ENCODE measurements around the gene TPK1.

TPK1 gene

GRCh38 chr7:144525956-144526355 lies 309.9 kb downstream of the TPK1 start:
- DNase-seq: no peak

GRCh38 chr7:144524271-144524670 lies 311.6 kb downstream of the TPK1 start:
- no peak for DNase-seq

- DNase-seq: no peak
Observed at GRCh38 chr7:144523621-144524020, 312.2 kb downstream of the TPK1 start.

- no peak for DNase-seq
Observed at GRCh38 chr7:144519925-144520324, 315.9 kb downstream of the TPK1 start.

- no peak for DNase-seq
Observed at GRCh38 chr7:144518360-144518759, 317.5 kb downstream of the TPK1 start.

- DNase-seq: no peak
Observed at GRCh38 chr7:144517749-144518148, 318.1 kb downstream of the TPK1 start.

GRCh38 chr7:144516729-144517525 lies 318.9 kb downstream of the TPK1 start:
- DNase-seq: no peak

GRCh38 chr7:144513334-144513733 lies 322.5 kb downstream of the TPK1 start:
- no peak for DNase-seq

- DNase-seq: no peak
Observed at GRCh38 chr7:144510621-144511020, 325.2 kb downstream of the TPK1 start.

GRCh38 chr7:144508702-144509101 lies 327.2 kb downstream of the TPK1 start:
- DNase-seq: no peak

- no peak for DNase-seq
Observed at GRCh38 chr7:144503215-144503614, 332.6 kb downstream of the TPK1 start.

- DNase-seq: no peak
Observed at GRCh38 chr7:144500225-144500624, 335.6 kb downstream of the TPK1 start.

- no peak for DNase-seq
Observed at GRCh38 chr7:144497282-144497681, 338.6 kb downstream of the TPK1 start.

- no peak for DNase-seq
Observed at GRCh38 chr7:144494355-144494754, 341.5 kb downstream of the TPK1 start.

GRCh38 chr7:144489504-144489903 lies 346.3 kb downstream of the TPK1 start:
- no peak for DNase-seq

- no peak for DNase-seq
Observed at GRCh38 chr7:144488977-144489376, 346.9 kb downstream of the TPK1 start.

- no peak for DNase-seq
Observed at GRCh38 chr7:144487901-144488300, 348.0 kb downstream of the TPK1 start.

GRCh38 chr7:144484445-144484844 lies 351.4 kb downstream of the TPK1 start:
- no peak for DNase-seq

- DNase-seq: no peak
Observed at GRCh38 chr7:144483189-144483588, 352.7 kb downstream of the TPK1 start.

- DNase-seq: no peak
Observed at GRCh38 chr7:144481833-144482232, 354.0 kb downstream of the TPK1 start.

GRCh38 chr7:144477348-144477747 lies 358.5 kb downstream of the TPK1 start:
- DNase-seq: no peak

GRCh38 chr7:144474800-144475615 lies 360.8 kb downstream of the TPK1 start:
- DNase-seq: no peak

- DNase-seq: no peak
Observed at GRCh38 chr7:144474363-144474762, 361.5 kb downstream of the TPK1 start.

GRCh38 chr7:144473908-144474307 lies 361.9 kb downstream of the TPK1 start:
- DNase-seq: no peak
